HG03108 (cell line): ENCODE data around the gene TOM1L1.
"Not testable (repeated sequence)": the region's sequence is repeated elsewhere in the genome, so short reads cannot be mapped to it uniquely, and the experiment has no call there.

Experiments
- ATAC-seq: cut with Tn5 transposase; IDR thresholded peaks from one replicate; pipeline ENCODE4 v1.9.1; 2021; ENCODE audit warnings: moderate library complexity; ENCODE audit not compliant: unreplicated experiment

TOM1L1 gene, protein sequence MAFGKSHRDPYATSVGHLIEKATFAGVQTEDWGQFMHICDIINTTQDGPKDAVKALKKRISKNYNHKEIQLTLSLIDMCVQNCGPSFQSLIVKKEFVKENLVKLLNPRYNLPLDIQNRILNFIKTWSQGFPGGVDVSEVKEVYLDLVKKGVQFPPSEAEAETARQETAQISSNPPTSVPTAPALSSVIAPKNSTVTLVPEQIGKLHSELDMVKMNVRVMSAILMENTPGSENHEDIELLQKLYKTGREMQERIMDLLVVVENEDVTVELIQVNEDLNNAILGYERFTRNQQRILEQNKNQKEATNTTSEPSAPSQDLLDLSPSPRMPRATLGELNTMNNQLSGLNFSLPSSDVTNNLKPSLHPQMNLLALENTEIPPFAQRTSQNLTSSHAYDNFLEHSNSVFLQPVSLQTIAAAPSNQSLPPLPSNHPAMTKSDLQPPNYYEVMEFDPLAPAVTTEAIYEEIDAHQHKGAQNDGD

DNA sequence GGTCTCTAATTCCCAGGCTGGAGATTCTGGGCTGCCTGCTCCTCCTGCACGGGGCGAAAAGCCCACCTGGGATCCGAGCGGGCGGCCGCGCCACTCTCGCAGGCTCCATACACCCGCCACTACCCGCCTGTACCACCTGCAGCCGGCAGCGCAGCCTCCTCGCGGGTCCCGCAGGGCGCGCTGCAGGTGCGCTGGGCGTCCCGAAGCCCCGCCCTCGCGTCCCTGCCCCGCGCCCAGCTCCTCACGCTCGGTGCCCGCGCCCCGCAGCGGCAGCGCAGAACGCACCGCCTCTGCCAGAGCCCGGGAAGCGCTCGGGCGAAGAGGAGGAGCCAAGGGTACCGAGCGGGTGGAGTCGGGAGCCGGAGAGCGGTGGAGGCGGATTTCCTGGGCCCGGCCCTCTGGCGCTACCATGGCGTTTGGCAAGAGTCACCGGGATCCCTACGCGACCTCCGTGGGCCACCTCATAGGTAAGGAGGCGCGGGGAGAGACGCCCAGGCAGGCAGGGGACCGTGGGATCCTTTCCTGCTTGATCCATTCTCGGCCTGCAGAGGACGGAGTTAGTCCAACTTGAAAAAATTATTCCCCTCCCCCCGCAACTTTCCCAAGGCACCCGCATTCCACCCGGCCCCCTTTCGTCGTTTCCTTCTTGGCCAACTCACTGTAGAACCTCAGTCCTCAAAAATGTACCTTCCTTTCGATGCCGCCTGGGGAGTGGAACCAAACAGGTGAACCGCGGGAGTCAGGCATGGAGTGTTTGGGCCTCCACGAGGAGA lies at the start of gene TOM1L1:
Gene TOM1L1 (plus strand): TSS at position 396 of the 773 bp plus-strand sequence. CDS start 14 bp downstream, at position 410.
- ATAC-seq = peak; percentile 75

DNA sequence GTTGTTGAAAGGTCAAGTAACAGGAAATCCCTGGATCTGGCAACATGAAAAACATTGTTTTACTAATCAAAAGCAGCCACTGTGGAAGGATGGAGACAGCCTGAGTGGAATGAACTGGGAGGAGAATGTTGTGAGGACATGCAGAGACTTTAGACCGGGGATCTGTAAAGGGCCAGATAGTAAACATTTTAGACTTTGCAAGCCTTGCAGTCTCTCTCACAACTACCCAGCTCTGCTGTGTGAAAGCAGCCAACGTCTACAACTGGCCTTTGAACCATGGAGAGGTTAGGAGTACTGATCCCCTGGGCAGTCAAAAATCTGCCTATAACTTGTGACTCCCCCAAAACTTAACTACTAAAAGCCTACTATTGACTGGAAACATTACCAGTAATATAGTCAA lies 41.5 kb upstream of the TOM1L1 start:
- ATAC-seq = no peak

DNA sequence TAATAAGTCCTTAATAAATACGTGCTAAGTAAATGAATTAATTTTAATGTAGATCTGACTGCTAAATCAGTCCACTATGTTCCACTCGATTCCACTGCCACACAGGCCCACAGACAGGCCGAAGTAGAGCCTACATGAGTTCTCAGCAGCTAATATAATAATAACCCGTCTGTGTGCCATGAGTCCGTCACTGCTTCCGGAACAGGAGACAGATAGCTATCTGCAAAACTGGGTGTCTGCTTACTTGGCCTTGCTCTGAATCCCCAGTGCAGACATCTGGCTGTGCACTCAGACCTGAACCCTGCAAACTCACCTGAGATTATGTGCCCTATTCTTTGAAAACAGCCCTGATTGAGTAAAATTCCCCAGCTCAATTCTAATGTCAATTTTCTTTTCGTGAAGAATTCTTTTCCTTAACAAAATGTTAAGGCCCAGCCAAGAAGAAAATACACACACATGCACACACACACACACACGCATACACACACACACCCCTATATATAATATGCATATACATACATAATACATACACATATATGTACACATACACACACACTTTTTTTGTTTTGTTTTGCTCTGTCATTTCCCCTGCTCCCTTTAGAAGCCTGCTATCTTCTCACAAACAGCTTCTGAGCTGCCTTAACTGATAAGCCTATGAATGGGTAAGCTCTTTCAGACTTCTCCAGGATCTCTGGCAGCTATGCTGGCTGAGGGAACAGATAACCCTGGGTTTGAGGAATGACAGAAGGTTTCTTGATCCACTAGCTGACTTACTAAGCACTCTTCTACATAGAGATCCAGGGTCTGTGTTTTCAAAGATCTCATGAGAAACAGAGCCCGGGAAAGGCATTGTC lies 39.8 kb upstream of the TOM1L1 start:
- ATAC-seq = no peak

DNA sequence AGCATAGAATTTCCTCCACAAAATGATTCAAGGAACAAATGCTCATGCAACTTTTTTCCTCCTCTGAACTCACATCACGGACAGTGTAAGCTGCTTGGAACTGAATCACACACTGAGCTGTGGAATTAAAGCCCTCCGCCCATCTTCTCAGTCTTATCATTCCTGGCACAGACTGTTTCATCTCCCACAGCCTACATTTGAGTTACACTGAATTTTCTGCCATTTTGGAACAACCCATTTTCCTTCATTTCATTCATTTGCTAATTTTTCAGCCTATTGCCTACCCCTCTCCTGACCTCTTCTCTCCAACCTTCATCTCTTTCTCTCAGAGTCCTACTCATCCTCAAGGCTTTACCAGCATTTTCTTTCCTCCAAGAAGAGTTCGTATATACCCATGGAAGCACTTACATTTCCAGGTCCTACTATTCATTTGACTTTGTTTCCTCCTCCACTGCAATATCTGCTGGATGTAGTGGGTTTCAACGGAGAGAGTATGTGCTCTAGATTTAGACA lies 39.1 kb upstream of the TOM1L1 start:
- no peak for ATAC-seq

DNA sequence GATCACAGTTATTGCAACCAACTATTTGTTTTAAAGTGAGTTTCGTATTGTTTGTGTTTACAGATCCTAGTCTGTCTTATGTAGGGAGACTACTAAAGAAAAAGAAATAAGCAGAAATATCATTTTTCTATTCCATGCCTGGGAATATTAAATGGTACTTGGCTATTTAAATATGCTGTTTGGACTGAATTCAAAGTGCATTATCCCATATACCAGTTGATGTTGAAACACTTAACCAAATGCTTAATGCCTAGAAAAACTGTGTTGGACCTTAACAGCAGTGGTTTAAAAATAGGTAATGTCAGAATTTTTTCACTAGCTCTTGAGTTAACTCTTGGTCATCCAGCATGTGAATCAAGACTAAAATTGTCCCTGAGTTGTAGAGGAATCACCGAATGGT lies 37.5 kb upstream of the TOM1L1 start:
- ATAC-seq = no peak

DNA sequence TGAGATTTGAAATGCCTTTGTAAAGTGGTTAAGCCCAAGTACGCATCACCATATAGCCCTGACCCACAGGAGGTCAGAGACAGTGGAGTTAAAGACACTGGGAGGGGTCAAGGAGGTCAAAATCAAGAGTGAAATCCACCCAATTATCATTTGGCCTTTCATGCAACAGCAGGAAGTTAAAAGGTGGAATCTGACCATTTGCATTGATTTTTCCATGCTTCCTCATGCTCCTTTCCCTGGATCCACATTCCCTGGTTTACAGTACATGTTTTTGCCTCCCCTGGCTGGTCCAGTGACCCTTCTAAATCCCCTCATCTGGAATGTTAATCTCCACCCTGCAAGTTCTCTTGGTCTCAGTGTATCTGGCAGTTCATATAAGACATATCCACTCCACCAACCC lies 36.6 kb upstream of the TOM1L1 start:
- ATAC-seq = no peak

DNA sequence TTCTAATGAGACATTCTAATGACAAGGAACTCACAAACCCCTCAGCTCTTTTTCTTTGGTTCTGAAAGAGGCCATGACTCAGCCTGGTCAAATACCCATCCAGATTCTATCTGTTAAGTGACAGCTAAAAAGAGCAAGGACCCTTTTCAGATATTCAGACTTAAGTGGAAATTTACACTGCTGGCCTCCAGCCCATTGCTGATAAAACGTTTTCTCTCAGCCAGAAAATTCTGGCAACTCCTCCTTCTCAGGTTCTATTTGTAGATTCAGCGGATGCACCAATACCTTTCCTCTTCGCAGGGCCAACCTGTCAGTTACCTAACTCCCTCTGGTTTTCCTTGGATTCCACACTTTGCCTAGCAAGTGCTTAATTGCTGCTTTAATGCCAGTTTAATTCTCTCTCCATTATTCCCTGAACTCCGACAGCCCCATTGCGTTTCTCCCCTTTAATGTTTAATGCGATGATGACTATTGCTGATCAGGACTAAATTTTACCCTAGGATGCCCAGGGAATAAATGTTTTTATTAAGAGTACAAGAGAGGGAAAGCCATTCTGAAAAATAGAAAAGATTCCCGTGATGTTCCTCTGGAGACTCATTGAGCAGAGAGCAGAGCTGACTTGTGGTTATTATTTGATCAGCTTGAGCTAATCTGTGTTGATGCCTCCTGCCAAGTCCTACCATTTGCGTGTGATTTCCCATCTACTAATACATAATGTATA lies 35.9 kb upstream of the TOM1L1 start:
- no peak for ATAC-seq

DNA sequence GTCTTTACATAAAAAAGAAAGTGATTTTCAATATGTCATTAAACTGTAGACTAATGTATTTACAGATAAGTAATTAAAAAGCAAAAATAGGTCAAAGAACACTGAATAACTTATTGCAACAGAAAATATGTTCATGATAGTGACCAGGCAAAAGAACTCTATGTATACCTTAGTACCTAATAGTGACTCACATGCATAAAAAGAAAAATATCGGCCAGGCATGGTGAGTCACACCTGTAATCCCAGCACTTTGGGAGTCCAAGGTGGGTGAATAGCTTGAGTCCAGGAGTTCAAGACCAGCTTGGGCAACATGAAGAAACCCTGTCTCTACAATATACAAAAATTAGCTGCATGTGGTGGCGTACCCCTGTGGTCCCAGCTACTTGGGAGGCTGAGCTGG lies 33.0 kb upstream of the TOM1L1 start:
- no peak for ATAC-seq

DNA sequence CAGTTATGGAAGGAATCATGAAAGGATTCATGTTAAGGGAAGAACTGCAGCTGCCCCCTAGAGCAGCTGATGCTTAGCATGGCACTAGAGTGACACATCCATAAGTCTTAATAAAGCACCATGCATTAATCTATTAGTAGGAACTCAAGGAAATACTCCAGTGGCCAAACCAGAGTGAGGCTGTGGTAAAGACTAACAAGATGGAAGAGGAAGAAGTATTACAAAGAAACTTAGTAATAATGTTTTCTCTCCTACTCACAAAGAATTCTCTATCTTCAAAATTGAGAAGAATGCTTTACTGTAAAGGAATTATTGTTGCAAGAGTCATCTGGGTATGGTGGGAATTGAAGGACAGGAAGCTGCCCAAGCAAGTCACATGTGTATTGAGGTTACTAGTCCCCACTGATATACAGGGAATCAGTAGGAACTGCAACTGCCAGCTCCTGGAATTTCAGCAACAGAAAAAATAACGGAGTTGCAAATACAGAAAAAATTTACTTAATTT lies 29.9 kb upstream of the TOM1L1 start:
- ATAC-seq = no peak

DNA sequence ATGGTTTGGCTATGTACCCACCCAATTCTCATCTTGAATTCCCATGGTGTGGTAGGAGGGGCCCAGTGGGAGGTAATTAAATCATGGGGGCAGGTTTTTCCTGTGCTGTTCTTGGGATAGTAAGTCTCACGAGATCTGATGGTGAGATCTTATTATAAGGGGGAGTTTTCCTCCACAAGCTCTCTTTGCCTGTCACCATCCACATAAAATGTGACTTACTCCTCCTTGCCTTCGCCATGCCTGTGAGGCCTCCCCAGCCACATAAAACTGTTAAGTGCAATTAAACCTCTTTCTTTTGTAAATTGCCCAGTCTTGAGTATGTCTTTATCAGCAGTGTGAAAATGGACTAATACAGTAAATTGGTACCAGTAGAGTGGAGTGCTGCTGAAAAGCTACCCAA lies 24.7 kb upstream of the TOM1L1 start:
- not testable (repeated sequence) for ATAC-seq

DNA sequence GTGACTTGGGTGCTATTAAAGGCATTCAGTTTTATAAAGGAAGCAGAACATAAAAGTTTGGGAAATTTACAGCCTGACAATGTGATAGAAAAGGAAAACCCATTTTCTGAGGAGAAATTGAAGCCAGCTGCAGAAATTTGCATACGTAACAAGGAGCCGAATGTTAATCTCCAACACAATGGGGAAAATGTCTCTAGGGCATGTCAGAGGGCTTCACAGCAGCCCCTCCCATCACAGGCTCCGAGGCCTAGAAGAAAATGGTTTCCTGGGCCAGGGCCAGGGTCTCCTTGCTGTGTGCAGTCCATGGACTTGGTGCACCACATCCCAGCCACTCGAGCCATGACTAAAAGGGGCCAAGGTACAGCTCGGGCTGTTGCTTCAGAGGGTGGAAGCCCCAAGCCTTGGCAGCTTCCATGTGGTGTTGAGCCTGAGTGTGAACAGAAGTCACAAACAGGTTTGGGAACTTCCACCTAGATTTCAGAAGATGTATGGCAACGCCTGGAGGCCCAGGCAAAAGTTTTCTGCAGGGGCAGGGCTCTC lies 23.9 kb upstream of the TOM1L1 start:
- no peak for ATAC-seq

DNA sequence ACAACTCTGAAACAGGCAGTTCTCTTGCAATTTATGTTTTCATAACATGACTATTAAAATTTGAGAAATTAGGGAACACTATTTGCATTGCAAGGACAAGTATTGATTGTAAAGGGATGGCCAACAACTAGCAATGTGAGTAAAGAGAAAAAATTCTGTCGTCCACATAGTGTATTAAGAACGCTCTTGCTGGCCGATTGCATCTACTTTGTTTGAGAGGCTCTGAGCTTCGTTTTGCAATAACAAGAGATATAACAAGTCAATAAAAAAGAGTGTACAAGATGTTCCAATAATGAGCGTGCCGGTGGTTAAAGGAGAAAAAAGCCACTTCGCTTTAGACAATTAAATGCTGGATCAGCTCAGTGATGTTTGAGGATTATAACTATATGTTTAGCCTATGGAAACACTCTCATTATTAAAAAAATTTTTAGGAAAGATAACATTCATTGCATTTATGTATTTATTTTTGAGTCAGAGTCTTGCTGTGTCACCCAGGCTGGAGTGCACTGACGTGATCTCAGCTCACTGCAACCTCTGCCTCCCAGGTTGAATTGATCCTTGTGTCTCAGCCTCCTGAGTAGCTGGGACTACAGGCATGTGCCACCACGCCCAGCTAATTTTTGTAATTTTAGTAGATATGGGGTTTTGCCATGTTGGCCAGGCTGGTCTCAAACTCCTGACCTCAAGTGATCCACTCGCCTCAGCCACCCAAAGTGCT lies 19.2 kb upstream of the TOM1L1 start:
- ATAC-seq = no peak

DNA sequence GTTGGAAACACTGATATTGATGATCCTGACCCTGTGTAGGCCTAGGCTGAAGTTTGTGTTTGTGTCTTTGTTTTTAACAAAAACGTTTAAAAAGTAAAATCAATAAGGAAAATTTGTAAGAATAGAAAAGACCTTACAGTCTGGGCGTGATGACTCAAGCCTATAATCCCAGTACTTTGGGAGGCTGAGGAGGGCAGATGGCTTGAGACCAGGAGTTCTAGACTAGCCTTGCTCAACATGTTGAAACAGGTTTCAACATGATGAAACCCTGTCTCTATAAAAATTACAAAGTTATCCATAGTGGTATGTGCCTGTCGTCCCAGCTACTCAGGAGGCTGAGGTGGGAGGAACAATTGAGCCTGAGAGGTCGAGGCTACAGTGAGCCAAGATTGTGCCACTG lies 18.3 kb upstream of the TOM1L1 start:
- no peak for ATAC-seq

DNA sequence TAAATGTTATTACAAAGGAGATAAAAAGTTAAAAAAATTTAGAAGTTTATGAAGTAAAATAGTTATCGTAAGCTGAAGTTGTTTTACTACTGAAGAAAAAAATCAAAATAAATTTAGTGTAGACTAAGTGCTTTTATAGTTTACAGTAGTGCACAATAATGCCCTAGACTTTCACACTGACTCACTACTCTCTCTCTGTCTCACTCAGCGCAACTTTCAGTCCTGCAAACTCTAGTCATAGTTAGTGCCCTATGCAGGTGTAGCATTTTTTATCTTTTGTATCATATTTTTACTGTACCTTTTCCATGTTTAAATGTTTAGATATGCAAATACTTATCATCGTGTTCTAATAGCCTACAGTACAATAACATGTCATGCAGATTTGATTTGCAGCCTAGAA lies 17.7 kb upstream of the TOM1L1 start:
- no peak for ATAC-seq

DNA sequence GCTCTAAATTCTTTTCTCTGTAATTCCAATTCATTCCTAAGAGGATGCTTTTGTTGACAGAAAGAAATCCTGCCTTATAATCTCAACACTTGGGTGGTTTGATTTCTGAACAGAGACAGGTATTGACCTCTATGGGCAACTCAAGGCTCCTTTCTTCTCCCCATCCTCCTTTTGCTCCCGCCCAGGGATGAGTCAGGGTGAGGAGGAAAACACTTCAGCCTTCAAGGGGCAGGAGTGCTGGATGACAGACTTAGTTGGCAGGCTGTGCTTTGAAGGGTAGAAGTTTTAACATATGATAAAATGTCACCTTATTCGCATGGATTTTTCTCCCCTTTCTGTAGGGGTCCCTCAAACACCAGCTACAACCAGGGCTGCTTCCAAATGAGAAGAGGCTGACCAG lies 16.7 kb upstream of the TOM1L1 start:
- ATAC-seq = no peak

DNA sequence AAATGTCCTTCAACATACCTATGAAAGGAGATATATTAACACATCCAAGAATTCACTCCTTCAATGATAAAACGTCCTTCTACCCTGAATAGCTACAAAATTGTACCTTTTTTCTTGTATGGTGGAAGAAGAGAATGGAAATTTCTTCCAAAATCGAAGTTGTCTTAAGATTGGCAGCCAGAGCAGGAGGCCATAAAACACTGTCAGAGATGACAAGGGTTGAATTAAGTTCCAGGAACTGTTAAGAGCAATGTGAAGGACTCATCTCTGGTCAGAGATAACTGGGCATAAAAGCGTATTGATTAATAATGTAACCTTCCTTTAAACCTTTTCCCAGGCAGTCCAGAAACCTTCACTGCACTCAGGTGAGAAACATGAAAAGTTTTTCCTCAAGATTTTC lies 12.9 kb upstream of the TOM1L1 start:
- no peak for ATAC-seq

DNA sequence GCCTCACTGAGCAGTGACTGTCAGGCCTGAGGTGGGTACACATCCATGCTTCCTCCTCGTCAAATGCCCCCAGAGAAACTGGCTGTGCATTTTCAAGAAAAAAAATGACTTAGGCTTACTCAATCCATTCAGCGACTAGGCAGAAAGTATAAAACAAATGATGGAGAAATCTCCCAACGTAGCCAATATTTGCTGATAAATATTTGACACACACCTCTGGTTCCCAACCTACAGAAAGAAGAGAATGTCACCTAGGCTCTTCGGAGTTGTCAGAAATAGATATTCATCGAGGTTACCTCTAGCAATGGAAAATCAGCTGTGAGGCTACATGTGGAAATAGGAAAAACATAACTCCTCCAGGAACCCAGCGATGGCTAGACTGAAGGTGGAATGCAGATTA lies 12.4 kb upstream of the TOM1L1 start:
- ATAC-seq = no peak

DNA sequence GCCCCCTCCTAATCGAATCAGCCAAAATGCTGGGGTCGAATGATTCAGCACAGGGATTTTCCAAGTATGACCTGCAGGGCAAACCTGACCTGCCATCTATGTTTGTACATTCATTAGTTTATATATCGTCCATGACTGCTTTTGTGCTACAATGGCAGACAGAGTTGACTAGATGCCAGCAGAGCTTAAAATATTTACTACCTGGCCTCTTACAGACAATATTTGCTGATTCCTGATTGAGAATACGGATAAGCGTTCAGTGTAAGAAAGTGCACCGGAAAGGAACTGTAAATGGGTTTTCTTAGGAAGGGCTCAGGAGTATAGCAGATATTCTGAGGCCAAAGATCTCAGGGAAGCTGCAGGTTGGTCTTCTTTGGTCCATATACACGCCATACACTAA lies 11.7 kb upstream of the TOM1L1 start:
- ATAC-seq = no peak

DNA sequence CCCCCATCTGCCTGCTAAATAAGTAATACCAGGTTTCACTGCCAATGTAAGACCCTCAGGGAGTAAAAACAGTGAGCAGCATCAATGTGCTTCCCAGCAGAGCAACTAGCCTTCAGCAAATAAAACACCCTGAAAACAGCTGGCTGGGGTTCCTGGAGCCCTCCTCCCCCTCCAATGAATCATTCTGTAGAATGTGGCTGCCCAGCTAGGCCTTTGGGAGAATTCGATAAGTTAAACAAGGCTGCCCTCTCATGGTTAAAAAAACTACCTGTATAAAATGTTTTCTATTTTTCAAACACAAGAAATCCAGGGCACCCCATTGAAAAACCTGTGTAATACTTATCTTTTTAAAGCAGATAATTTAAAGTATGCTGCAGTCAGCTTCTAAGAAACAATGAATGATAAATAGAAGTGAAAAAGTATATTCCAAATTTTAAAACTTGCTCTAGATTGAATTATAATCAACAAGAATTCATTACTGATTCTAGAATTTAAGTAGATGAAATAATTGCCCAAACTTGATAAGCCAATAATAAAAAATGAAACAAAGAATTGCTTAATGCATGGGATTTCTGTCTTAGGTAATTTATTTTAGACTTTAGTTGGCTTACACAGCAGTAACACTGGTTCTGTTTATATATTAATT lies 9.4 kb upstream of the TOM1L1 start:
- no peak for ATAC-seq
